ENCODE data around the gene ZWILCH. TPM values are rescaled to one million over a fixed set of nuclear protein-coding genes. Genes with fewer than 3 reads are reported as not detected.

The ZWILCH gene
- total RNA-seq, 1 donor from 2014 or later = 4.1 TPM

DNA sequence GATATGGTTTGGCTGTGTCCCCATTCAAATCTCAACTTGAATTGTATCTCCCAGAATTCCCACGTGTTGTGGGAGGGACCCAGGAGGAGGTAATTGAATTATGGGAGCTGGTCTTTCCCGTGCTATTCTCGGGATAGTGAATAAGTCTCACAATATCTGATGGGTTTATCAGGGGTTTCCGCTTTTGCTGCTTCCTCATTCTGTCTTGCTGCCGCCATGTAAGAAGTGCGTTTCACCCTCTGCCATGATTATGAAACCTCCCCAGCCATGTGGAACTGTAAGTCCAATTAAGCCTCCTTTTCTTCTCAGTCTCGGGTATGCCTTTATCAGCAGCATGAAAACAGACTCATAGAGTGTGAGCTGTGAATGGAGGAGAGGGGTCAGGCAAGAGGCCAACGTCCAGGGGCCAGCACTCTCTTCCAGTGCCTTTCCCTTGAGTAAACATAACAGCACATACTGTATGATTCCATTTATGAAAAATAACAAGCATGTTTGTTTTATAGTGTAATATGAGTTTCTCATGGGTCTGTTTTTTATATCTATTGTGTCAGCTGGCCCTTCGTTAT is 76.9 kb downstream of the ZWILCH start:
- no peak overlapping the region for H3K4me3 ChIP-seq
- no peaks in the 10 kb centered on the region for H3K27me3 ChIP-seq (ENCODE audit: low read depth)
- TF ChIP-seq, protein P1, sequence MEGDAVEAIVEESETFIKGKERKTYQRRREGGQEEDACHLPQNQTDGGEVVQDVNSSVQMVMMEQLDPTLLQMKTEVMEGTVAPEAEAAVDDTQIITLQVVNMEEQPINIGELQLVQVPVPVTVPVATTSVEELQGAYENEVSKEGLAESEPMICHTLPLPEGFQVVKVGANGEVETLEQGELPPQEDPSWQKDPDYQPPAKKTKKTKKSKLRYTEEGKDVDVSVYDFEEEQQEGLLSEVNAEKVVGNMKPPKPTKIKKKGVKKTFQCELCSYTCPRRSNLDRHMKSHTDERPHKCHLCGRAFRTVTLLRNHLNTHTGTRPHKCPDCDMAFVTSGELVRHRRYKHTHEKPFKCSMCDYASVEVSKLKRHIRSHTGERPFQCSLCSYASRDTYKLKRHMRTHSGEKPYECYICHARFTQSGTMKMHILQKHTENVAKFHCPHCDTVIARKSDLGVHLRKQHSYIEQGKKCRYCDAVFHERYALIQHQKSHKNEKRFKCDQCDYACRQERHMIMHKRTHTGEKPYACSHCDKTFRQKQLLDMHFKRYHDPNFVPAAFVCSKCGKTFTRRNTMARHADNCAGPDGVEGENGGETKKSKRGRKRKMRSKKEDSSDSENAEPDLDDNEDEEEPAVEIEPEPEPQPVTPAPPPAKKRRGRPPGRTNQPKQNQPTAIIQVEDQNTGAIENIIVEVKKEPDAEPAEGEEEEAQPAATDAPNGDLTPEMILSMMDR (IDR thresholded peaks at IDR 0.05) = no peak
- H3K9me3 ChIP-seq = no peaks in the 10 kb centered on the region
- no peaks in the 10 kb centered on the region for H3K4me1 ChIP-seq
- DNase-seq (no peak), ATAC-seq (no peak)
- no peak overlapping the region for H3K27ac ChIP-seq
- intact Hi-C loops (cut with DNase I) = no loop called here
- H3K36me3 ChIP-seq = no peaks in the 10 kb centered on the region

DNA sequence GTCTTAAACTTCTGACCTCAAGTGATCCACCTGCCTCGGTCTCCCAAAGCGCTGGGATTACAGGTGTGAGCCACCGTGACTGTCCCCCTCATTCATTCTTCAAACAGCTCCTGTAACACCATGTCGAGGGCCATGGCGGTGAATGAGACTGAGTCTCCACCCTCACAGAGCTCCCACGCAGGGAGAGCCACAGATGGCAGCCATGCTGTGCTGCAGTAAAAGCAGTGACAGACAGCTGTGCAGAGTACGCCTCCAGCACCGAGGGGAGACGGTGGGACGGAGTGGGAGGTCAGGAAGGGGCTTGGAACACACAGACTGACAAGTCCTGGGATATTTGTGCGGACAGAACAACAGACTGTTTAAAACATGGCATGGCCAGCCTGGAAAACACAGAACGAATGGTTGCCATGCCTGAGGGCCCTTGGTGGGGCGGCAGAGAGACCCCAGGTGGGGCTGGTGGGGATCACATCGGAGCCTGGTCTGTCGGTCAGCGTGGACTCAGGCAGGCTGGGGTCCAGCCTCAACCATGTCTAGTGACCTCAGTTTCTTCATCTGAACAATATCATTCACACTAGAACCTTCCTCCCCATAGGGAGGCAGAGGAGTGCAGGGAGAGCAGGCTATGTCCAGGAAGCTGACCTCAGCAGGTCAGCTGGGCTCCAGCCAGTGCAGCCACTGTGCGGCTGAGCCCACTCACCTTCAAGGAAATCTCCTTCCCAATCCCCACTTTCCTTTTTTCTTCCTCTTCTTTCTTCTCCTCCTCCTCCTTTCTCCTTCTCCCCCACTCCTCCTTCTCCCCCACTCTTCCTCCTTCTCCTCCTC is 81.2 kb downstream of the ZWILCH start:
- no peak overlapping the region for H3K27ac ChIP-seq
- H3K4me1 ChIP-seq = peaks cover 9% of the 10 kb centered on the region
- no peak for DNase-seq
- H3K27me3 ChIP-seq (ENCODE audit: low read depth) = no peaks in the 10 kb centered on the region
- no peak overlapping the region for H3K4me3 ChIP-seq
- no peaks in the 10 kb centered on the region for H3K9me3 ChIP-seq
- ATAC-seq = no peak
- TF ChIP-seq, protein P1 (IDR thresholded peaks at IDR 0.05) = no peak
- intact Hi-C loops (cut with DNase I) = no loop called here
- no peaks in the 10 kb centered on the region for H3K36me3 ChIP-seq

GRCh38 chr15:66587020-66587419 is 81.9 kb downstream of the ZWILCH start:
- DNase-seq = no peak
- TF ChIP-seq, protein P1 (IDR thresholded peaks at IDR 0.05) = no peak
- intact Hi-C loops (cut with DNase I) = no loop called here
- H3K27ac ChIP-seq = no peak overlapping the region
- H3K27me3 ChIP-seq (ENCODE audit: low read depth) = no peaks in the 10 kb centered on the region
- ATAC-seq = no peak
- H3K4me1 ChIP-seq = peaks cover 9% of the 10 kb centered on the region
- H3K4me3 ChIP-seq = no peak overlapping the region
- no peaks in the 10 kb centered on the region for H3K36me3 ChIP-seq
- H3K9me3 ChIP-seq = no peaks in the 10 kb centered on the region

DNA sequence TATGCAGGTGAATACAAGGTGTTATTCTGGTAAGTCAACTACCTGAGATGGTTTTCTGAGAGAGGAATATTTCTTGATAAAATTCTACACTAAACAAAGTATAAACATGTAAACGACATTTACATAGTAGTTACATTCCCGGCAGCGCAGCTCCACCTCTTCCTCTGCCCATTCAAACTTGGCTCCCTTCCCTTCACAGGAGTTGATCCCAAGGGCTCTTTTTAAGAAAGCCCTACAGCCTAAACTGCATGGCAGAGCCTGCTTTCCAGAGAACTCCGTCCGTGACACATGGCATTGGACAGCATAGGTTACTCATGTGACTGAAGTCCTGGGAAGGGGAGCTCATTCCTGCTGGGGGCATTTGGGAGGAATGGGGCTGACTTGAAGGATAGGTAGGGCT is 82.6 kb downstream of the ZWILCH start:
- intact Hi-C loops (cut with DNase I) = no loop called here
- Histone ChIP-seq H3K4me3 (no peak overlapping the region), H3K4me1 (peaks cover 9% of the 10 kb centered on the region), H3K36me3 (no peaks in the 10 kb centered on the region), H3K27me3 (ENCODE audit: low read depth) (no peaks in the 10 kb centered on the region), H3K9me3 (no peaks in the 10 kb centered on the region), H3K27ac (no peak overlapping the region)
- TF ChIP-seq, protein P1 (IDR thresholded peaks at IDR 0.05) = no peak
- DNase-seq = no peak
- peak; percentile 64 to 74 for ATAC-seq

GRCh38 chr15:66588537-66588936 is 83.4 kb downstream of the ZWILCH start:
- H3K36me3 ChIP-seq = no peaks in the 10 kb centered on the region
- no peak overlapping the region for H3K4me3 ChIP-seq
- TF ChIP-seq, protein P1 (IDR thresholded peaks at IDR 0.05) = no peak
- intact Hi-C loops (cut with DNase I) = no loop called here
- peaks cover 9% of the 10 kb centered on the region for H3K4me1 ChIP-seq
- H3K27me3 ChIP-seq (ENCODE audit: low read depth) = no peaks in the 10 kb centered on the region
- H3K9me3 ChIP-seq = no peaks in the 10 kb centered on the region
- no peak overlapping the region for H3K27ac ChIP-seq
- DNase-seq (peak; percentile 30), ATAC-seq (peak in 1 of 2 donors; percentile 11)

All from lower lobe of right lung (tissue), 2 donors.